ENCODE measurements around the gene ASPRV1. TPM values are rescaled to one million over a fixed set of nuclear protein-coding genes. Genes with fewer than 3 reads are reported as not detected.
A peak's percentile ranks its signal among the peaks of the same experiment; 100 is the strongest.
"Not testable (repeated sequence)": the region's sequence is repeated elsewhere in the genome, so short reads cannot be mapped to it uniquely, and the experiment has no call there.

Gene ASPRV1
- total RNA-seq, 1 donor from 2014 or later, result 0.75 TPM

- no peaks in the 10 kb centered on the region for H3K4me1 Mint-ChIP-seq (ENCODE audit: unreplicated experiment)
- TF ChIP-seq CTCF (IDR thresholded peaks at IDR 0.05), result no peak
- DNase-seq (ENCODE audit: extremely low spot score, unreplicated experiment), result no peak
- H3K36me3 Mint-ChIP-seq (ENCODE audit: unreplicated experiment), result no peaks in the 10 kb centered on the region
- no peak overlapping the region for H3K4me3 Mint-ChIP-seq (ENCODE audit: unreplicated experiment)
- no peaks in the 10 kb centered on the region for H3K27me3 Mint-ChIP-seq (ENCODE audit: unreplicated experiment)
- H3K9me3 Mint-ChIP-seq (ENCODE audit: unreplicated experiment), result no peaks in the 10 kb centered on the region
- no peak overlapping the region for H3K27ac Mint-ChIP-seq (ENCODE audit: unreplicated experiment)
These were observed 45.0 kb upstream of the ASPRV1 start for GRCh38 chr2:70006447-70006784.

GRCh38 chr2:70005752-70006446, 44.5 kb upstream of the ASPRV1 start:
- Mint-ChIP-seq H3K4me1 (ENCODE audit: unreplicated experiment) (no peaks in the 10 kb centered on the region), H3K4me3 (ENCODE audit: unreplicated experiment) (no peak overlapping the region), H3K36me3 (ENCODE audit: unreplicated experiment) (no peaks in the 10 kb centered on the region), H3K27ac (ENCODE audit: unreplicated experiment) (no peak overlapping the region), H3K27me3 (ENCODE audit: unreplicated experiment) (no peaks in the 10 kb centered on the region), H3K9me3 (ENCODE audit: unreplicated experiment) (no peaks in the 10 kb centered on the region)
- no peak for TF ChIP-seq CTCF (IDR thresholded peaks at IDR 0.05)
- DNase-seq (ENCODE audit: extremely low spot score, unreplicated experiment), result peak; percentile 48

- Mint-ChIP-seq H3K36me3 (ENCODE audit: unreplicated experiment) (no peaks in the 10 kb centered on the region), H3K4me1 (ENCODE audit: unreplicated experiment) (no peaks in the 10 kb centered on the region), H3K27ac (ENCODE audit: unreplicated experiment) (no peak overlapping the region), H3K4me3 (ENCODE audit: unreplicated experiment) (no peak overlapping the region), H3K27me3 (ENCODE audit: unreplicated experiment) (no peaks in the 10 kb centered on the region), H3K9me3 (ENCODE audit: unreplicated experiment) (no peaks in the 10 kb centered on the region)
- no peak for TF ChIP-seq CTCF (IDR thresholded peaks at IDR 0.05)
- DNase-seq (ENCODE audit: extremely low spot score, unreplicated experiment), result no peak
These were observed 43.8 kb upstream of the ASPRV1 start for GRCh38 chr2:70005216-70005615.

- peak; percentile 62 for DNase-seq (ENCODE audit: extremely low spot score, unreplicated experiment)
- no peak for TF ChIP-seq CTCF (IDR thresholded peaks at IDR 0.05)
- no peak overlapping the region for H3K27ac Mint-ChIP-seq (ENCODE audit: unreplicated experiment)
- no peaks in the 10 kb centered on the region for H3K4me1 Mint-ChIP-seq (ENCODE audit: unreplicated experiment)
- H3K36me3 Mint-ChIP-seq (ENCODE audit: unreplicated experiment), result no peaks in the 10 kb centered on the region
- H3K4me3 Mint-ChIP-seq (ENCODE audit: unreplicated experiment), result no peak overlapping the region
- H3K9me3 Mint-ChIP-seq (ENCODE audit: unreplicated experiment), result no peaks in the 10 kb centered on the region
- no peaks in the 10 kb centered on the region for H3K27me3 Mint-ChIP-seq (ENCODE audit: unreplicated experiment)
These were observed 41.8 kb upstream of the ASPRV1 start for GRCh38 chr2:70003093-70003830.

- Mint-ChIP-seq H3K9me3 (ENCODE audit: unreplicated experiment) (no peaks in the 10 kb centered on the region), H3K4me3 (ENCODE audit: unreplicated experiment) (no peak overlapping the region), H3K36me3 (ENCODE audit: unreplicated experiment) (no peaks in the 10 kb centered on the region), H3K4me1 (ENCODE audit: unreplicated experiment) (no peaks in the 10 kb centered on the region), H3K27me3 (ENCODE audit: unreplicated experiment) (no peaks in the 10 kb centered on the region), H3K27ac (ENCODE audit: unreplicated experiment) (no peak overlapping the region)
- peak; percentile 62 for DNase-seq (ENCODE audit: extremely low spot score, unreplicated experiment)
- TF ChIP-seq CTCF (IDR thresholded peaks at IDR 0.05), result no peak
These were observed 40.9 kb upstream of the ASPRV1 start for GRCh38 chr2:70002241-70002899.

GRCh38 chr2:70000529-70000928, 39.1 kb upstream of the ASPRV1 start:
- not testable (repeated sequence) for DNase-seq (ENCODE audit: extremely low spot score, unreplicated experiment); H3K4me3 Mint-ChIP-seq (ENCODE audit: unreplicated experiment); H3K9me3 Mint-ChIP-seq (ENCODE audit: unreplicated experiment); H3K4me1 Mint-ChIP-seq (ENCODE audit: unreplicated experiment); H3K27me3 Mint-ChIP-seq (ENCODE audit: unreplicated experiment); H3K36me3 Mint-ChIP-seq (ENCODE audit: unreplicated experiment); H3K27ac Mint-ChIP-seq (ENCODE audit: unreplicated experiment)

All from osteocyte (in vitro differentiated cells).